NCI-H146 treated with DMSO at 0.1 percent for 48 hours (cell line): ENCODE measurements around the gene FHAD1.
"Not testable (repeated sequence)": the region's sequence is repeated elsewhere in the genome, so short reads cannot be mapped to it uniquely, and the experiment has no call there.

ENCODE experiments used
- DNase-seq: peaks from one replicate; lab custom pipeline; 2025; ENCODE audit not compliant: unreplicated experiment; lab: John Stamatoyannopoulos, UW

FHAD1 gene

GRCh38 chr1:15275921-15276683 is 29.1 kb downstream of the FHAD1 start:
- DNase-seq: no peak

GRCh38 chr1:15276691-15277446 is 29.8 kb downstream of the FHAD1 start:
- no peak for DNase-seq

GRCh38 chr1:15277447-15277838 is 30.4 kb downstream of the FHAD1 start:
- DNase-seq: no peak

- no peak for DNase-seq
Observed at GRCh38 chr1:15277933-15278332, 30.9 kb downstream of the FHAD1 start.

- no peak for DNase-seq
Observed at GRCh38 chr1:15279576-15280230, 32.7 kb downstream of the FHAD1 start.

- DNase-seq: no peak
Observed at GRCh38 chr1:15280416-15280815, 33.4 kb downstream of the FHAD1 start.

- no peak for DNase-seq
Observed at GRCh38 chr1:15282038-15282437, 35.0 kb downstream of the FHAD1 start.

GRCh38 chr1:15282810-15283474 is 35.9 kb downstream of the FHAD1 start:
- no peak for DNase-seq

GRCh38 chr1:15283526-15283925 is 36.5 kb downstream of the FHAD1 start:
- no peak for DNase-seq

- DNase-seq: no peak
Observed at GRCh38 chr1:15286452-15286851, 39.4 kb downstream of the FHAD1 start.

GRCh38 chr1:15287035-15287979 is 40.3 kb downstream of the FHAD1 start:
- DNase-seq: no peak

GRCh38 chr1:15288173-15288926 is 41.3 kb downstream of the FHAD1 start:
- DNase-seq: no peak

- DNase-seq: no peak
Observed at GRCh38 chr1:15289251-15289651, 42.2 kb downstream of the FHAD1 start.

GRCh38 chr1:15290382-15290781 is 43.4 kb downstream of the FHAD1 start:
- DNase-seq: no peak

GRCh38 chr1:15295696-15296095 is 48.7 kb downstream of the FHAD1 start:
- no peak for DNase-seq

- no peak for DNase-seq
Observed at GRCh38 chr1:15296585-15297321, 49.7 kb downstream of the FHAD1 start.

- DNase-seq: not testable (repeated sequence)
Observed at GRCh38 chr1:15297975-15298374, 51.0 kb downstream of the FHAD1 start.

GRCh38 chr1:15299179-15299578 is 52.2 kb downstream of the FHAD1 start:
- no peak for DNase-seq

GRCh38 chr1:15299806-15300205 is 52.8 kb downstream of the FHAD1 start:
- DNase-seq: no peak
